ENCODE measurements around the gene NRBF2.

DNA sequence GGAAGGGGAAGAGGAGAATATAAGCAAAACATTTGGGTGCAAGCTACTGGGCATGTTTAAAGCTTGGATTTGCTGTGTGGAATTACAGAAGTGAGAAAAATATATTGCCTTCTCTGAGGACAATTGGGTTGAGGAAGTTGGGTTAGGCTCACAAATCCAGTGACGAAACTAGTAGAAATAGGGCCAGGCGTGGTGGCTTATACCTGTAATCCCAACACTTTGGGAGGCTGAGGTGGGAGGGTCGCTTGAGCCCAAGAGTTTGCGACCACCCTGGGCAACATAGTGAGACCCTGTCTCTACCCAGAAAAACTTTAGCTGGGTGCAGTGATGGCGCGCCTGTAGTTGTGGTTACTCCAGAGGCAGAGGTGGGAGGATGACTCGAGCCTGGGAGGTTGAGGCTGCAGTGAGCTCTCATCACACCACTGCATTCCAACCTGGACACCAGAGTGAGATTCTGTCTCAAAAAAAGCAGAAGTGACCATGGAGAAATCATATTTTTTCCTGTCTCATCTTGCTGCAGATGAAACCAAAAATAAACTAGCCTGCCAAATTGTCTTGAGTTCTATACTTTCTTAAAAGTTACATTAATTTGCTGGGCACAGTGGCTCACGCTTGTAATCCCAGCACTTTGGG is 22.4 kb downstream of the NRBF2 start:
- TF ChIP-seq, protein P1, sequence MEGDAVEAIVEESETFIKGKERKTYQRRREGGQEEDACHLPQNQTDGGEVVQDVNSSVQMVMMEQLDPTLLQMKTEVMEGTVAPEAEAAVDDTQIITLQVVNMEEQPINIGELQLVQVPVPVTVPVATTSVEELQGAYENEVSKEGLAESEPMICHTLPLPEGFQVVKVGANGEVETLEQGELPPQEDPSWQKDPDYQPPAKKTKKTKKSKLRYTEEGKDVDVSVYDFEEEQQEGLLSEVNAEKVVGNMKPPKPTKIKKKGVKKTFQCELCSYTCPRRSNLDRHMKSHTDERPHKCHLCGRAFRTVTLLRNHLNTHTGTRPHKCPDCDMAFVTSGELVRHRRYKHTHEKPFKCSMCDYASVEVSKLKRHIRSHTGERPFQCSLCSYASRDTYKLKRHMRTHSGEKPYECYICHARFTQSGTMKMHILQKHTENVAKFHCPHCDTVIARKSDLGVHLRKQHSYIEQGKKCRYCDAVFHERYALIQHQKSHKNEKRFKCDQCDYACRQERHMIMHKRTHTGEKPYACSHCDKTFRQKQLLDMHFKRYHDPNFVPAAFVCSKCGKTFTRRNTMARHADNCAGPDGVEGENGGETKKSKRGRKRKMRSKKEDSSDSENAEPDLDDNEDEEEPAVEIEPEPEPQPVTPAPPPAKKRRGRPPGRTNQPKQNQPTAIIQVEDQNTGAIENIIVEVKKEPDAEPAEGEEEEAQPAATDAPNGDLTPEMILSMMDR (IDR thresholded peaks at IDR 0.05; ENCODE audit: low read length): no peak
- TF ChIP-seq EZH2phosphoT487 (IDR thresholded peaks at IDR 0.05; ENCODE audit: low read length) (no peak), EZH2 (optimal IDR thresholded peaks at IDR 0.05; ENCODE audit: low read depth, low read length) (no peak)

All from MM.1S (cell line).